ENCODE measurements around the gene TMEM94. TPM values are rescaled to one million over a fixed set of nuclear protein-coding genes. Genes with fewer than 3 reads are reported as not detected.

The TMEM94 gene
- total and polyA plus RNA-seq, 2 of the 8 experiments (the other 6 are each of a cell fraction or from before 2014, with no cell fraction given): 54.8 to 69.9 TPM

DNA sequence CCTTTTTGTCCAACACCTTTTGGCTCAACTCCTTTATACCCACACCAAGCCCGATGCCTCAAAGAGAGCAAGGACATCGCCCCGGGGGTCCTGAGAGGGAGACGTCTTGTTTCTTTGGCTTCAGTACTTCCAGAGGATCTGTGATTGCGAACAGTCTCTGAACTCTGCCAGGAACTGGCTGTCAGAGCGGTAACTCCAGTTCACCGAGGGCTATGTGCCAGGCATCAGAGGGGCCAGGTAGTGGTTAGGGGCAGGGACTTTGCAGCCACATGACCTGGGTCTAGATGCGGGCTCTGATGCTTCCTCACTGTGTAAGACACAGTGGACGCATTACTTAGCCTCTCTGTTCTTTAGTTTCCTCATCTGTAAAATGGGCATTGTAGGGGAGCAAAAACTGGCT, 90.7 kb downstream of the TMEM94 start (continued):
- no peak for TF ChIP-seq CHD7 (IDR thresholded peaks at IDR 0.05; ENCODE audit: insufficient replicate concordance, low read length)
- no peak for TF ChIP-seq NRF1 (IDR thresholded peaks at IDR 0.05; ENCODE audit: low read depth, low read length)
- no peak for TF ChIP-seq TCF12 (IDR thresholded peaks at IDR 0.05; ENCODE audit: low read depth, low read length)
- no peak for TF ChIP-seq CBX5 (IDR thresholded peaks at IDR 0.05; ENCODE audit: low read depth, low read length)
- TF ChIP-seq ZNF274 (IDR thresholded peaks at IDR 0.05; ENCODE audit: borderline replicate concordance, extremely low read depth, low read length): no peak
- no peak for TF ChIP-seq EP300 (IDR thresholded peaks at IDR 0.05; ENCODE audit: borderline replicate concordance in 1 of 2, low read depth in 2 of 2, low read length in 2 of 2)
- TF ChIP-seq SRF (IDR thresholded peaks at IDR 0.05; ENCODE audit: low read depth, low read length): no peak
- TF ChIP-seq YY1 (IDR thresholded peaks at IDR 0.05; ENCODE audit: low read depth, low read length): no peak
- TF ChIP-seq TBP (IDR thresholded peaks at IDR 0.05; ENCODE audit: low read depth, low read length): no peak
- TF ChIP-seq SAP30 (IDR thresholded peaks at IDR 0.05; ENCODE audit: insufficient read depth, insufficient replicate concordance, low read length): no peak
- no peak for TF ChIP-seq CHD2 (IDR thresholded peaks at IDR 0.05; ENCODE audit: low read length)

All from H1 (cell line).